Measurements from ENCODE around the gene RBBP4.
A peak's percentile ranks its signal among the peaks of the same experiment; 100 is the strongest.
"Not testable (repeated sequence)": the region's sequence is repeated elsewhere in the genome, so short reads cannot be mapped to it uniquely, and the experiment has no call there.

RBBP4 gene

GRCh38 chr1:32650752-32651460 is at the start of gene RBBP4:
Gene RBBP4, plus strand, starts transcription at chr1:32651208. Its CDS starts 99 bp downstream, at chr1:32651307.
- DNase-seq (ENCODE audit: low spot score), result peak; percentile 95

- DNase-seq (ENCODE audit: low spot score), result no peak
These were observed 45.1 kb upstream of the RBBP4 start for GRCh38 chr1:32605711-32606424.

- DNase-seq (ENCODE audit: low spot score), result no peak
These were observed 44.2 kb upstream of the RBBP4 start for GRCh38 chr1:32606565-32607371.

GRCh38 chr1:32609180-32609579 is 41.8 kb upstream of the RBBP4 start:
- no peak for DNase-seq (ENCODE audit: low spot score)

GRCh38 chr1:32611859-32612188 is 39.2 kb upstream of the RBBP4 start:
- DNase-seq (ENCODE audit: low spot score), result no peak

GRCh38 chr1:32612189-32612881 is 38.7 kb upstream of the RBBP4 start:
- peak; percentile 84 for DNase-seq (ENCODE audit: low spot score)

GRCh38 chr1:32613472-32613871 is 37.5 kb upstream of the RBBP4 start:
- DNase-seq (ENCODE audit: low spot score), result no peak

- no peak for DNase-seq (ENCODE audit: low spot score)
These were observed 32.3 kb upstream of the RBBP4 start for GRCh38 chr1:32618673-32619221.

GRCh38 chr1:32619701-32620485 is 31.1 kb upstream of the RBBP4 start:
- no peak for DNase-seq (ENCODE audit: low spot score)

- no peak for DNase-seq (ENCODE audit: low spot score)
These were observed 28.8 kb upstream of the RBBP4 start for GRCh38 chr1:32622205-32622604.

- no peak for DNase-seq (ENCODE audit: low spot score)
These were observed 28.0 kb upstream of the RBBP4 start for GRCh38 chr1:32622806-32623681.

GRCh38 chr1:32623775-32624174 is 27.2 kb upstream of the RBBP4 start:
- DNase-seq (ENCODE audit: low spot score), result no peak

- DNase-seq (ENCODE audit: low spot score), result no peak
These were observed 24.8 kb upstream of the RBBP4 start for GRCh38 chr1:32626176-32626575.

- DNase-seq (ENCODE audit: low spot score), result no peak
These were observed 23.3 kb upstream of the RBBP4 start for GRCh38 chr1:32627596-32628162.

GRCh38 chr1:32630173-32630572 is 20.8 kb upstream of the RBBP4 start:
- not testable (repeated sequence) for DNase-seq (ENCODE audit: low spot score)

GRCh38 chr1:32632829-32633228 is 18.2 kb upstream of the RBBP4 start:
- no peak for DNase-seq (ENCODE audit: low spot score)

GRCh38 chr1:32635508-32636277 is 15.3 kb upstream of the RBBP4 start:
- DNase-seq (ENCODE audit: low spot score), result no peak

- DNase-seq (ENCODE audit: low spot score), result no peak
These were observed 13.9 kb upstream of the RBBP4 start for GRCh38 chr1:32636914-32637645.
